ENCODE data around the gene PIK3CD.

DNA sequence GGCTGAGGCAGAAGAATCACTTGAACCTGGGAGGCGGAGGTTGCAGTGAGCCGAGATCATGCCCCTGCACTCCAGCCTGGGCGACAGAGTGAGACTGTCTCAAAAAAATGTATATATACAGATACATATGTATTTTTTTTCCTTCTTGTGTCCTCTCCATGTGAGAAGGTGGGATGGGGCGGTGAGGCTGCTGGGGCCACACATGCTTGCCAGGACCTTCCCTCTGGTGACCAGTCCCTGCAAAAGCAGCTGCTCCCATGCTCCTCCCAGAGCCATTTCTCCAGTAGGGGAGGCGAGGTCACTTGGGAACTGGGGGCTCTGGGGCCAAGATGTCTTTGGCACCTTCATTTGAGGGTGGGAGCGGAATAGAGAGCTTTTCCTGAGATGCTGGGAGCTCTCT lies 74.9 kb downstream of the PIK3CD start:
- no peak for TF ChIP-seq POLR2A (IDR thresholded peaks at IDR 0.05)
- TF ChIP-seq, protein P1, sequence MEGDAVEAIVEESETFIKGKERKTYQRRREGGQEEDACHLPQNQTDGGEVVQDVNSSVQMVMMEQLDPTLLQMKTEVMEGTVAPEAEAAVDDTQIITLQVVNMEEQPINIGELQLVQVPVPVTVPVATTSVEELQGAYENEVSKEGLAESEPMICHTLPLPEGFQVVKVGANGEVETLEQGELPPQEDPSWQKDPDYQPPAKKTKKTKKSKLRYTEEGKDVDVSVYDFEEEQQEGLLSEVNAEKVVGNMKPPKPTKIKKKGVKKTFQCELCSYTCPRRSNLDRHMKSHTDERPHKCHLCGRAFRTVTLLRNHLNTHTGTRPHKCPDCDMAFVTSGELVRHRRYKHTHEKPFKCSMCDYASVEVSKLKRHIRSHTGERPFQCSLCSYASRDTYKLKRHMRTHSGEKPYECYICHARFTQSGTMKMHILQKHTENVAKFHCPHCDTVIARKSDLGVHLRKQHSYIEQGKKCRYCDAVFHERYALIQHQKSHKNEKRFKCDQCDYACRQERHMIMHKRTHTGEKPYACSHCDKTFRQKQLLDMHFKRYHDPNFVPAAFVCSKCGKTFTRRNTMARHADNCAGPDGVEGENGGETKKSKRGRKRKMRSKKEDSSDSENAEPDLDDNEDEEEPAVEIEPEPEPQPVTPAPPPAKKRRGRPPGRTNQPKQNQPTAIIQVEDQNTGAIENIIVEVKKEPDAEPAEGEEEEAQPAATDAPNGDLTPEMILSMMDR (IDR thresholded peaks at IDR 0.05): no peak
